Measurements from ENCODE around the gene LRRC4C.
"Not testable (repeated sequence)": the region's sequence is repeated elsewhere in the genome, so short reads cannot be mapped to it uniquely, and the experiment has no call there.

The LRRC4C gene

GRCh38 chr11:40522080-40522479, 937.4 kb downstream of the LRRC4C start:
- not testable (repeated sequence) for DNase-seq (ENCODE audit: low read depth in 1 of 2, low spot score in 1 of 2)

- DNase-seq (ENCODE audit: low read depth in 1 of 2, low spot score in 1 of 2) = no peak
Observed at GRCh38 chr11:40517122-40517521, 942.3 kb downstream of the LRRC4C start.

GRCh38 chr11:40514124-40514523, 945.3 kb downstream of the LRRC4C start:
- no peak for DNase-seq (ENCODE audit: low read depth in 1 of 2, low spot score in 1 of 2)

- DNase-seq (ENCODE audit: low read depth in 1 of 2, low spot score in 1 of 2) = no peak
Observed at GRCh38 chr11:40513281-40513680, 946.2 kb downstream of the LRRC4C start.

- DNase-seq (ENCODE audit: low read depth in 1 of 2, low spot score in 1 of 2) = no peak
Observed at GRCh38 chr11:40508303-40508702, 951.1 kb downstream of the LRRC4C start.

GRCh38 chr11:40506226-40506625, 953.2 kb downstream of the LRRC4C start:
- no peak for DNase-seq (ENCODE audit: low read depth in 1 of 2, low spot score in 1 of 2)

GRCh38 chr11:40491341-40491740, 968.1 kb downstream of the LRRC4C start:
- no peak for DNase-seq (ENCODE audit: low read depth in 1 of 2, low spot score in 1 of 2)

- DNase-seq (ENCODE audit: low read depth in 1 of 2, low spot score in 1 of 2) = no peak
Observed at GRCh38 chr11:40467771-40468170, 991.7 kb downstream of the LRRC4C start.

GRCh38 chr11:40445391-40445790, 1014.1 kb downstream of the LRRC4C start:
- no peak for DNase-seq (ENCODE audit: low read depth in 1 of 2, low spot score in 1 of 2)

- no peak for DNase-seq (ENCODE audit: low read depth in 1 of 2, low spot score in 1 of 2)
Observed at GRCh38 chr11:40444151-40444550, 1015.3 kb downstream of the LRRC4C start.

- DNase-seq (ENCODE audit: low read depth in 1 of 2, low spot score in 1 of 2) = no peak
Observed at GRCh38 chr11:40435344-40435743, 1024.1 kb downstream of the LRRC4C start.

- no peak for DNase-seq (ENCODE audit: low read depth in 1 of 2, low spot score in 1 of 2)
Observed at GRCh38 chr11:40434926-40435325, 1024.5 kb downstream of the LRRC4C start.

GRCh38 chr11:40432358-40432757, 1027.1 kb downstream of the LRRC4C start:
- no peak for DNase-seq (ENCODE audit: low read depth in 1 of 2, low spot score in 1 of 2)

GRCh38 chr11:40425168-40425567, 1034.3 kb downstream of the LRRC4C start:
- no peak for DNase-seq (ENCODE audit: low read depth in 1 of 2, low spot score in 1 of 2)

GRCh38 chr11:40421208-40421981, 1038.1 kb downstream of the LRRC4C start:
- DNase-seq (ENCODE audit: low read depth in 1 of 2, low spot score in 1 of 2) = no peak

GRCh38 chr11:40417627-40418026, 1041.8 kb downstream of the LRRC4C start:
- no peak for DNase-seq (ENCODE audit: low read depth in 1 of 2, low spot score in 1 of 2)

- DNase-seq (ENCODE audit: low read depth in 1 of 2, low spot score in 1 of 2) = no peak
Observed at GRCh38 chr11:40407355-40407754, 1052.1 kb downstream of the LRRC4C start.

- DNase-seq (ENCODE audit: low read depth in 1 of 2, low spot score in 1 of 2) = no peak
Observed at GRCh38 chr11:40405614-40406013, 1053.8 kb downstream of the LRRC4C start.

- no peak for DNase-seq (ENCODE audit: low read depth in 1 of 2, low spot score in 1 of 2)
Observed at GRCh38 chr11:40403321-40403720, 1056.1 kb downstream of the LRRC4C start.

- no peak for DNase-seq (ENCODE audit: low read depth in 1 of 2, low spot score in 1 of 2)
Observed at GRCh38 chr11:40401132-40401853, 1058.2 kb downstream of the LRRC4C start.

- no peak for DNase-seq (ENCODE audit: low read depth in 1 of 2, low spot score in 1 of 2)
Observed at GRCh38 chr11:40397141-40397540, 1062.3 kb downstream of the LRRC4C start.

- no peak for DNase-seq (ENCODE audit: low read depth in 1 of 2, low spot score in 1 of 2)
Observed at GRCh38 chr11:40393511-40393910, 1065.9 kb downstream of the LRRC4C start.

- no peak for DNase-seq (ENCODE audit: low read depth in 1 of 2, low spot score in 1 of 2)
Observed at GRCh38 chr11:40391679-40392078, 1067.8 kb downstream of the LRRC4C start.

All from activated CD4-positive, alpha-beta T cell treated with anti-CD3 and anti-CD28 coated beads, Interleukin-2, amount 50 U/mL, for 24 hours (primary cell).